Upper lobe of left lung (tissue), 6 donors: ENCODE data around the gene IL21R. TPM values are rescaled to one million over a fixed set of nuclear protein-coding genes. Genes with fewer than 3 reads are reported as not detected.

Source experiments
- ATAC-seq, 2 donors: fragments of 200-7000 bp; cut with Tn5 transposase; one replicate each; pipeline ENCODE4 v1.9.1; 2022; ENCODE audit warnings: mild to moderate bottlenecking in 2 of 2, moderate library complexity in 2 of 2; ENCODE audit not compliant: low FRiP score in 2 of 2
- DNase-seq, 2 donors: peaks; one replicate each; pipeline ENCODE4 v3.0.0-alpha.2; 2019 to 2020
- H3K27ac ChIP-seq, 4 donors: fragments of 200-600 bp; sonication (generic); one replicate each; pipeline ENCODE4 v1.5.1; 2016 to 2019
- H3K27me3 ChIP-seq, 4 donors: fragments of 200-600 bp; sonication (generic); one replicate each; pipeline ENCODE4 v1.5.1; 2017 to 2019
- H3K36me3 ChIP-seq, 4 donors: fragments of 200-600 bp; sonication (generic); one replicate each; pipeline ENCODE4 v1.5.1; 2016 to 2019
- H3K4me1 ChIP-seq, 4 donors: fragments of 200-600 bp; sonication (generic); one replicate each; pipeline ENCODE4 v1.5.1; 2018 to 2019
- H3K4me3 ChIP-seq, 4 donors: fragments of 200-600 bp; sonication (generic); one replicate each; pipeline ENCODE4 v1.5.1; 2017 to 2019; ENCODE audit warnings: mild to moderate bottlenecking in 2 of 4, moderate library complexity in 1 of 4
- H3K9me3 ChIP-seq, 4 donors: fragments of 200-600 bp; sonication (generic); one replicate each; pipeline ENCODE4 v1.5.1; 2018 to 2019
- EP300 ChIP-seq, 4 donors: sonication (generic); formaldehyde crosslinking; IDR thresholded peaks; one replicate each; pipeline ENCODE4 v1.5.1; 2017; ENCODE audit warnings: antibody characterized with exemption in 4 of 4, control low read depth in 2 of 4
- POLR2A ChIP-seq, 4 donors: fragments of 450-650 bp; IDR thresholded peaks; one replicate each; pipeline ENCODE4 v1.5.1; 2016 to 2017; ENCODE audit warnings: antibody characterized with exemption in 4 of 4, mild to moderate bottlenecking in 2 of 4
- POLR2AphosphoS5 ChIP-seq, 2 donors: sonication (generic); formaldehyde crosslinking; IDR thresholded peaks; one replicate each; pipeline ENCODE4 v1.5.1; 2017; ENCODE audit warnings: antibody characterized with exemption in 2 of 2
- WGBS, 2 donors: methylation state at CpG; one replicate each; pipeline ENCODE4 v1.1.5; 2017 to 2018; 5-methylcytosine and 5-hydroxymethylcytosine counted together
- total RNA-seq, 6 donors: library from RNA; depleted of rRNA in 4 of 6; stranded (reverse); fragments of >200 nt in 4 of 6; gene quantifications; one replicate each; pipeline versions ENCODE4 v1.1.0 to v1.2.1, GENCODE V29; 2016 to 2021
- TF ChIP-seq, protein P1 (sequence below), 6 experiments: fragments of 450-650 bp in 4 of 6; fragments of 200-600 bp in 2 of 6; sonication (generic) in 2 of 6; IDR thresholded peaks; one replicate each; pipeline ENCODE4 v1.5.1; 2016 to 2019; ENCODE audit warnings: antibody characterized with exemption in 6 of 6
- donor health status: DM: no; HTN: no; CAD: no; lungs with moderate emphysema.
- donor health status: DM: no; HTN: yes; CAD: no; lungs with severe emphysema.

IL21R gene
- total RNA-seq, 6 donors from 2014 or later: 2.0 to 10.1 (median 3.6) TPM

DNA sequence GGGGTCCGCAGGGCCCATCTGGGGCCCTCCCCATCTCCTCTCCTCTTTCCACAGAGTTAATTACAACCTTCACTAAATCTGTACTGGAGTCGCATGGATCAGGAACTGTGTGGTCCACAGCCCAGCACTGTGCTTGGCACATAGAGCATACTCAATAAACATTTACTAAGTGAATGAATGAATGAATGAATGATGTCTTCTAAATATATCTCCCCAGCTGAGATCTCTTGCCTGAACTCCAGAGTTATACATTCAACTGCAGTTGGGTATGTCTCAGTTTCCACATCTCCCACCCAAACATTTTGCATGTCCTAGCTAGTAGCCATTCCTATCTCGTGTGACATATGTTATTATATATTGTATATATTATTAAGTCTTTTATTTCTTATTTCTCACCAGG lies 28.7 kb upstream of the IL21R start:
- Histone ChIP-seq H3K27ac (no peak overlapping the region), H3K36me3 (no peaks in the 10 kb centered on the region), H3K4me1 (peaks cover 2 to 21% (median 10%) of the 10 kb centered on the region in 4 donors), H3K27me3 (no peaks in the 10 kb centered on the region), H3K9me3 (no peaks in the 10 kb centered on the region), H3K4me3 (no peak overlapping the region)
- TF ChIP-seq POLR2AphosphoS5 (IDR thresholded peaks at IDR 0.05) (no peak), POLR2A (IDR thresholded peaks at IDR 0.05) (no peak), EP300 (IDR thresholded peaks at IDR 0.05) (no peak)
- TF ChIP-seq, protein P1, sequence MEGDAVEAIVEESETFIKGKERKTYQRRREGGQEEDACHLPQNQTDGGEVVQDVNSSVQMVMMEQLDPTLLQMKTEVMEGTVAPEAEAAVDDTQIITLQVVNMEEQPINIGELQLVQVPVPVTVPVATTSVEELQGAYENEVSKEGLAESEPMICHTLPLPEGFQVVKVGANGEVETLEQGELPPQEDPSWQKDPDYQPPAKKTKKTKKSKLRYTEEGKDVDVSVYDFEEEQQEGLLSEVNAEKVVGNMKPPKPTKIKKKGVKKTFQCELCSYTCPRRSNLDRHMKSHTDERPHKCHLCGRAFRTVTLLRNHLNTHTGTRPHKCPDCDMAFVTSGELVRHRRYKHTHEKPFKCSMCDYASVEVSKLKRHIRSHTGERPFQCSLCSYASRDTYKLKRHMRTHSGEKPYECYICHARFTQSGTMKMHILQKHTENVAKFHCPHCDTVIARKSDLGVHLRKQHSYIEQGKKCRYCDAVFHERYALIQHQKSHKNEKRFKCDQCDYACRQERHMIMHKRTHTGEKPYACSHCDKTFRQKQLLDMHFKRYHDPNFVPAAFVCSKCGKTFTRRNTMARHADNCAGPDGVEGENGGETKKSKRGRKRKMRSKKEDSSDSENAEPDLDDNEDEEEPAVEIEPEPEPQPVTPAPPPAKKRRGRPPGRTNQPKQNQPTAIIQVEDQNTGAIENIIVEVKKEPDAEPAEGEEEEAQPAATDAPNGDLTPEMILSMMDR (IDR thresholded peaks at IDR 0.05): no peak
- DNase-seq (no peak), ATAC-seq (no peak)
- 96% methylated on average over 3 of the region's 3 CpGs for WGBS, 2 donors

DNA sequence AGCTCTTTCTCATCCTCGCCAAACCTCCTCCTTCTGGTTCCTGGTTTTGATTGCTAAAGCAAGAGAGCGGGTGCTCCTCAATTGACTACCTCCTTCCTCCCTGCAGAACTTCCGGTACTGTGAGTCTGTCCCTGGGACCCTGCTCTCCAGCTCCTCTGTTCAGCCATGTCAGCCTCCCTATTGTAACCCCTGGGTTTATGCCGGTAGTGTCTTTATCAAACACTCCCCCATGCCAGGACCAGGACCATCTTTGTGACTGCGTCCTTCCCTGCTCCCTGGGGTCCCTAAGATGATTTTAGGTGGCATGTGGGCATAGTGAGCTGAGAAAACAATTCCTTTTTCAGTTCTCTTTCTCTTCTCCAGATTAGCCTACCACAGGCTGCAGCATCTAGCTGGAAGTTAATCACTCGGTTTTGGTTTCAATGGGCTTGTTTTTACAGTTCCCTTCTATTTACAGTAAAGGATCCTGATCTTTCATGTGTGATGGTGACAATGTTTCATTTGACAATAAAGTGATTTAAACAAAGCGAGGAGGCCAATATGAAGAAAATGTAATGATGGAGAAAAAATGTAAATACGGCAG lies 27.7 kb upstream of the IL21R start:
- H3K27me3 ChIP-seq: no peaks in the 10 kb centered on the region
- H3K4me1 ChIP-seq: peaks cover 0 to 18% (median 8%) of the 10 kb centered on the region in 4 donors
- no peak overlapping the region for H3K4me3 ChIP-seq
- H3K27ac ChIP-seq: peak overlapping the region in 3 of 4 donors; percentile 46 to 68 (median 59)
- H3K9me3 ChIP-seq: no peaks in the 10 kb centered on the region
- 56 to 64% methylated on average over 8 of the region's 8 CpGs for WGBS, 2 donors
- TF ChIP-seq, protein P1 (IDR thresholded peaks at IDR 0.05): no peak
- TF ChIP-seq POLR2A (IDR thresholded peaks at IDR 0.05) (no peak), EP300 (IDR thresholded peaks at IDR 0.05) (no peak), POLR2AphosphoS5 (IDR thresholded peaks at IDR 0.05) (no peak)
- ATAC-seq (peak in 1 of 2 donors; percentile 49), DNase-seq (no peak)
- no peaks in the 10 kb centered on the region for H3K36me3 ChIP-seq

DNA sequence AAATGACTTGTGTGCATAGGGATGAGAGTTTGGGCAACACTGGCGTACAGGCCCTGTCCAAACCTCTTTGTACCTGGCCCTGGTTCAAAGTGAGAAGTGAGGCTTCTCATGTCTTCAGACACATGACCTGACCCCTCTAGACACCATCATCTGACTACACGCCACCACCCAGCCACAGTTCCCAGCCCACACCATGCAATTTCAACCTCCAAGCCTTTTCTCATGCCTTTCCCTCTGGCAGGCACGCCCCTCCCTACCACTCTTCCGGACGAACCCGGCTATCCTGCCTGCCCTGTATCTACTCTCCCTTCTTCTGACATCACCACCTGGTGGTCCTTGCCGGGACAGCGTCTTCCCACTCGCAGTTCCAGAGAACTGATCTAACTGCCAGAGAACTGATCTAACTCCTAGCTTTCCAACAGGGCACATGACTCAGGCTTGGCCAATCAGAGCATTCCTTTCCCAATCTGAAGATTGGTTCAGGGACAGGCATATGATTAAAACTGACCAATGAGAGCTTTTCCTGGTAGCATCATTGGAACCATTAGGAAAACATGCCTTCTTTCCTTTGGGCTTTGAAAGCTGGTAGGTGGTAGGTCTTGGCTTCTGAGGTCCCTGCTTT lies 27.1 kb upstream of the IL21R start:
- 18 to 28% methylated on average over 9 of the region's 9 CpGs for WGBS, 2 donors
- H3K4me3 ChIP-seq: peak overlapping the region in 1 of 4 donors; percentile 21

DNA sequence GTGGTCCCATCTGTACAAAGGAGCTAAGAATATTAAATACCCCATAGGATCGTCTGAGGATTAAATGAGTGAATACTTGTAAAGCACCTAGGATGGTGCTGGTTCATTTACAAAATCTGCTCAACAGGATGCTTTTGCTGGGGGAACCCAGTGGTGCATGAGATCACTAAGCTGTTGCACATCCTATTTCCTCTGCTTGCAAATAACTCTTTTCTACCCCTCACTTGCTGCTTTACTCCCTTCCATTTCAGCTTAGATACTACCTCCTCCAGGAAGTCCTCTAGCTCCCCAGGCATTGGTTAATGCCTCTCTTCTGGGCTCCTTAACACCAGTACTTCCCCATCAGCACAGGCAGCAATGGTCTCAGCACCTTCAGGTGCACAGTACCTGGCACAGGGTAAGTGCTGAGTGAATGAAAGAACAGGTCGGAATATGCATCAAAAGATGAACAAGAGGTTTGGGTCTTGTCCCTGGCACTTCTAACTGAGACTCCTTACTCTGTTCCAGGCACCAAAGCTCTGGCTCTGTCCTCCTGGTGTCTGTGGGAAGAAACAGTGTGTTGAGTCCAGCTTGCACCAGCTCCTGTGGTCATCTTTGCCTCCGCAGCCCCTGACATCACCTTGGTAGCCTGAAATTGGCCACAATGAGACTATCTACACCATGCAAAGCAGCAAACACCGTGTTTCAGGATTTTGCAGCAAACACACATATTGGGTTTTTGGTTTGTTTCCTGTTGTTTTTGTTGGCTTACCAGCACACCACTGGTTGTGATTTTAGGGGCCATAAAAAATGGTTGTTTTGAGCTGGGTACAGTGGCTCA lies 24.1 kb upstream of the IL21R start:
- no peak for ATAC-seq
- DNase-seq: no peak
- peaks cover 0 to 18% (median 8%) of the 10 kb centered on the region in 4 donors for H3K4me1 ChIP-seq
- no peaks in the 10 kb centered on the region for H3K9me3 ChIP-seq
- H3K4me3 ChIP-seq: no peak overlapping the region
- no peaks in the 10 kb centered on the region for H3K36me3 ChIP-seq
- no peaks in the 10 kb centered on the region for H3K27me3 ChIP-seq
- no peak overlapping the region for H3K27ac ChIP-seq
- 62 to 82% methylated on average over 4 of the region's 4 CpGs for WGBS, 2 donors
- TF ChIP-seq POLR2A (IDR thresholded peaks at IDR 0.05): no peak
- TF ChIP-seq EP300 (IDR thresholded peaks at IDR 0.05): no peak
- TF ChIP-seq, protein P1 (IDR thresholded peaks at IDR 0.05): no peak
- no peak for TF ChIP-seq POLR2AphosphoS5 (IDR thresholded peaks at IDR 0.05)

More for the DNA sequence above, 27.1 kb upstream of the IL21R start:
- Histone ChIP-seq H3K9me3 (no peaks in the 10 kb centered on the region), H3K4me1 (peaks cover 0 to 18% (median 8%) of the 10 kb centered on the region in 4 donors), H3K27me3 (no peaks in the 10 kb centered on the region), H3K36me3 (no peaks in the 10 kb centered on the region), H3K27ac (peak overlapping the region in 3 of 4 donors; percentile 55 to 68 (median 59))
- ATAC-seq (peak; percentile 81 to 84), DNase-seq (peak in 1 of 2 donors; percentile 54)
- TF ChIP-seq, protein P1 (IDR thresholded peaks at IDR 0.05): peak; percentile 44 to 73 (median 62)
- no peak for TF ChIP-seq EP300 (IDR thresholded peaks at IDR 0.05)
- TF ChIP-seq POLR2A (IDR thresholded peaks at IDR 0.05): peak in 2 of 4 donors; percentile 23 to 61
- peak in 1 of 2 donors; percentile 40 for TF ChIP-seq POLR2AphosphoS5 (IDR thresholded peaks at IDR 0.05)
